HG02623 (cell line): Measurements from ENCODE around the gene ATP5IF1.
A peak's percentile ranks its signal among the peaks of the same experiment; 100 is the strongest.

Source experiments
- ATAC-seq: cut with Tn5 transposase; IDR thresholded peaks from one replicate; pipeline ENCODE4 v1.9.1; 2021; ENCODE audit warnings: moderate library complexity; ENCODE audit not compliant: unreplicated experiment

Gene ATP5IF1

GRCh38 chr1:28236656-28237322 is 865 bp downstream of the ATP5IF1 start:
- ATAC-seq = no peak

- no peak for ATAC-seq
Measured at GRCh38 chr1:28239004-28239403, 3.1 kb downstream of the ATP5IF1 start.

- ATAC-seq = no peak
Measured at GRCh38 chr1:28240024-28240423, 4.1 kb downstream of the ATP5IF1 start.

DNA sequence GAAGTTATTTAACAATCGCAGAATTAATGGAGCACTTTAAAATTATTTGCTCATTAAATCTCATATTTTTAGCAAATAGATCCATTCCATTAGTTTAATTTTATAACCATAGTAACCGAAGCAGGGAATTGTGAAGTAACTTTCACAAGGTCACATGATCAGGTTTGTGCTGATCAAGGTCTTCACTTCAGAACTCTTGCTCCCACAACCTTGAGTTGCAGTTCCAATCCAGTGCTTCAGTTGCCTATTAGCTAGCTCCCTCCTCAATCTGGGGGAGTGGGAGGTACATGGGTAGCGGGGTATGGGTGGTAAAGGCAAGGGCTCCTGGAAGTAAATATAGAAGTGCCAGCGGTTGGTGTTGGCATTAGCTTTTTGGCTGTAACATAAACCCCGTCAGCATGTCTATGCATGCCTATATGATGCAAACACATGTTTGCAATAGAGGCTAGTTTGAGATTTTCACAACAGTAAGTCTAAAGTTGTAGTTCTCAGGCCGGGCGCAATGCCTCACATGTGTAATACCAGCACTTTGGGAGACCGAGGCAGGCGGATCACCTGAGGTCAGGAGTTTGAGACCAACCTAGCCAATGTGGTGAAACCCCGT is 5.8 kb downstream of the ATP5IF1 start:
- ATAC-seq = no peak

DNA sequence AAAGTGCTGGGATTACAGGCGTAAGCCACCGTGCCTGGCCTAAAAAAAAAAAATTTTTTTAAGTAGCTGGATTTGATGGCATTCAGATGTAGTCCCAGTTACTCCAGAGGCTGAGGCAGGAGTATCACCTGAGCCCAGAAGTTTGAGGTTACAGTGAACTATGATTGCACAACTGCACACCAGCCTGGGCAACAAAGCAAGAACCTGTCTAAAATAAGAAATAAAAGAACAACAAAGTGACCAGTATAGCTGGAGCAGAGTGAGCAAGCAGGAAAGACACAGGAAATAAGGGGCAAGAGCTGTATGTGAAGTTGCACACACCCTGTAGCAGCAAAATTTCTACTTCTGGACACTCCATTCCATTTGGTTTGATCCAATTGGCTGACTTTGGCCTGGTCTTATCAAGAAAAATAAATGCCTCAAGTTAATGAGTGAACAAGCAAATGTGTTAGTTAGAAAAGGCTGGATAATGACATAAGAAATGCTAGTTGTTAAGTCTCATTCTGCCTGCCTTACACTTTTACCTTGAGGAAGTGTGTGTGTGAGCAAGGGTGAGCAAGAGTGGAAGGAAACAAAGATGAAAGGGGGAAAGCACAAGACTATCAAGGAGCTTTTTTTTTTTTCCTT is 7.9 kb downstream of the ATP5IF1 start:
- no peak for ATAC-seq

DNA sequence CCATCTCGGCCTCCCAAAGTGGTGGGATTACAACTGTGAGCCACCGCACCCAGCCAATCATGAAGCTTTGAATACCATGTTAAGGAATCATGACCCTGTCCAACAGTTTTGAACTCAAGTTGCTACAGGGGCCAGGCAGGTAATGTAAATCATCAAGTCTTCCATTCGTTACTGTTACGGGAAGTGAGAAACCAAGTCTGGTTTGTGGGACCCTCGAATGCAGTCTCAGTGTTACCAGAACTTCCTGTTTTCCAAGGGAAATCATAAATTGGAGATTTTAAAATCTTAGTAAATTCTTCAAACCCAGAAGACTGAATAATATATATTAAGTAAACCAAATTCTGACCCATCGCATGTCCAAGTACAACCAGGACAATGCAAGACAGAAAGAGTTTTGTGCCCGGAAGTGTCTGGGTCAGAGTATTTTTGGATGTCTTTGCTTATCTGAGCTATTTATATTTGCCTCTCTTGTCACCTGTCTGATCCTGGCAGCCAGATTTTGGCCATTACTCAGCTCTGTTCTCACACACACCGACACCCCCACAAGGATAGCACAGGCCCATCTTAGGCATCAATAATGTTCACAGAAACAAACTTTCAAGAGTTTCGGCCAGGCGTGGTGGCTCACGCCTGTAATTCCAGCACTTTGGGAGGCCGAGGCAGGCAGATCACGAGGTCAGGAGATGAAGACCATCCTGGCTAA is 8.8 kb downstream of the ATP5IF1 start:
- ATAC-seq = no peak

DNA sequence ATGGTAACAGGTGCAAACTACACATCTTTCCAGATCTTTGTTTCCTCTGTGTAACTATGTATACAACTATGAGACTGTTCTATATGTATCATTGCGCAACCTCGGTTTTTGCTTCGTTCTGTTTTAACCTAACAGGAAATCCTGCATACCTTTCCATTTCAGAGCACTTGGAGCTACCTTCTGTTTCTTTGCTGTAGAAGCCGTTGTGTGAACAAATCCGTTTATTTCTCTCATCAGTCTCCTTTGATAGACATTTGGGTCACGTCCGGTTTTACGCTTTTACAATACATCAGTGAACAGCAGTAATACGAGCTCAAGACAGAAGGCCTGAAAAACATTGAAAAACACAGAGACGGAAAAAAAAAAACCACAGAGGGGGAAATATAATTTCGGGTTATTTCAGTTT is 10.5 kb downstream of the ATP5IF1 start:
- ATAC-seq = no peak

GRCh38 chr1:28247612-28248272 is 11.8 kb downstream of the ATP5IF1 start:
- ATAC-seq = no peak

DNA sequence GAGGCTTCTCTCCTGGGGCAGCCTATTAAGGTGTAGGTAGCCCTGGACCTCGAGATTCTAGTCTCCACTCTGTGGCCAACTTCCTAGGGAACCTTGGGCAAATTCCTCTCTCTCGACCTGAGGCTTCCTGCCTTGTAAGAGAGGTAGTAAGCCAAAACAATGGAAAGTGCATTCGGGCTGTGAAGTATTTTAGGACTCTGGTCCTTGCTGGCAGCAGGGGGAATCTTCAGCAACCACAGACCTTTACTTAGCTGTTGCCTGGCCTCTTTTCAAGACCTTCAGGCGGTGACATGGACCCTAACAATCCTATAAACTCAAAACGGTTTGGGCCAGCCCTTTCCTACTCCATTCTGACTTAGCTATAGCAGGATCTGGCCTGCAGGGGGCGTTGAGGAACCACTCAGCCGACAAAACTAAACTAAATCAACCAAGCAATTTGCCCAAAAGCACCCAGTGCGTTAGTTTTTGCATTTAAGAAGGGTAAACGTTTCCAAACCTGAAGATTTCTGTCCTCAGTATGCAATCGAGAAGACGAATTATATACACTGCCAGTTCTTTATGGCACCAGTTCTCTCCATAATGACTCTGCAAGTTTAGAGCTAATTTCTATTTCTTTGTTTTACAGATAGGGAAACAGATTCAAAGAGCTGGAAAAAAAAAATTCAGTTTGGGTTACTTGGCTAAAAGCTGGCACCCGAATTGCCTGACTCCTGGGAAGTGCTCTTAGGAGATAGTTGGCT is 12.5 kb downstream of the ATP5IF1 start:
- no peak for ATAC-seq

GRCh38 chr1:28249013-28249865 is 13.3 kb downstream of the ATP5IF1 start:
- no peak for ATAC-seq

DNA sequence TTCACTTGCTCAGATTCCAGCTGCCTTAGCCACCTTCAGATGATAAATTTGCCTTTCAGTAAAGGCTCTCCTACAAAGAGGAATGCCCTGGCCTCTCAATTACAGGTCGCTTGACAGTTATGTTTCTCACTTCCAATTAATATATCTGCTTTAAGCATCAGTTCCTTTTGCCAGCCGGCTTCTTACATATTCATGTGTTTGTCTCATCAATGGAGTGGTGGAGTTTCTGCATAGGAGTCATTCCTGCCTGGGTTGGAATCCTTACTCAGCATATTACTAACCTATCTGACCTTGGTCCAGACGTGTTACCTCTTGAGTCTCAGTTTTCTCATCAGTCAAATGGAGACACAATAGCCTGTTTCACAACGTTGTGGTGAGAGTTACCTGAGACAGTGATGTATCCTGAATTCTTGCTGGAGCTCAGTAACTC is 14.0 kb downstream of the ATP5IF1 start:
- ATAC-seq = no peak

DNA sequence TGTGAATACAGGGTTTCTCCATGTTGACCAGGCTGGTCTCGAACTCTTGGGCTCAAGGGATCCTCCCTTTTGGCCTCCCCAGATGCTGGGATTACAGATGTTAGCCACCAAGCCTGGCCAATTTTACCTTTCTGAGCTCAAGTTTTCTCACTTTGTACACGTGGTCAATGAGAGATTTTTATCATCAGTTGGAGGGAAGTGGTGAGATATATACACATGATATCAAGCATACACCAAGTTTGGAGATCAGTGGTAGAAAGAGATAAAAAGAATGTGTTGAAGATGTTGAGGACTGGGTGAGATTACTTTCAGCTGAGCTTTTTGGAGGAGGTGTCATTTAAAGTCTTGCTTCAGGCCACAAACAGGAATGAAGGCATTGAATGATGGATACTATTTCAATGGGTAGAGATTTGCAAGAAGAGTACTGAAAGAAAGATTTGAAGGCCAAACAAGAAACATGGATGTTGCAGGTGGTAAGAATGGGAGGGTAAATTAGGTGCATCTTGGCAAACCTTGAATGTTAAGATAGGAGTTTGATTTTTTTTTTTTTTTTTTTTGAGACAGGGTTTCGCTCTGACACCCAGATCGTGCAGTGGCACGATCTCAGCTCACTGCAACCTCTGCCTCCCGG is 20.4 kb downstream of the ATP5IF1 start:
- ATAC-seq = no peak

GRCh38 chr1:28257736-28258135 is 21.8 kb downstream of the ATP5IF1 start:
- ATAC-seq = no peak

- no peak for ATAC-seq
Measured at GRCh38 chr1:28258628-28259251, 22.8 kb downstream of the ATP5IF1 start.

DNA sequence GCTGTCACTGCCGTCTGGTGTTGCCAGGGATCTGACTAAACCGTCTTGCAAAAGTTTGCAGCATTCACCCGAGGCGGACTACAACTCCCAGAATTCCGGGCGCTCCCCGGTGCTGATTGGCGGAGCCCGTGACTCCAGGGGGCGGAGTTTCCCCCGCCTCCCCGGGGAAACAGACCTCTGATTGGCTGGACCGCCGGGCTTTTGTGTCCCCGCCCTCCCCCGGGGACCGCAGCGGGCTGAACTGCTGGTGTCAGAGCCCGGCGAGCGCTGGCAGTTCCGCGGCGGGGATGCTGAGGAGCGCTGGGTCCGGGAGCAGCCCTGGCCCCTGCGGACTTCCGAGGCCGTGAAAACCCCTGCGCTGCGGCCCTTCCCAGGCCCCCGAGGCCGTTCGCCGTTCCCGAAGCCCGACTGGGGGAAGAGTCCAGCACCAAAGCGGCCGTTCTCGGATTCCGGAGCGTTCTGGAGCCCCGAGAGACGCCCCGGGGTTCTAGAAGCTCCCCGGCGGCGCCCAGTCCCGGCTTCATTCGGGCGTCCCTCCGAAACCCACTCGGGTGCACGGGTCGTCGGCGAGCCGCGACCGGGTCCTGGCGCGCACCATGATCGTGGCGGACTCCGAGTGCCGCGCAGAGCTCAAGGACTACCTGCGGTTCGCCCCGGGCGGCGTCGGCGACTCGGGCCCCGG is 23.5 kb downstream of the ATP5IF1 start, which contains the start of gene SESN2:
Gene SESN2, plus strand, starts transcription at position 267 of the 682 bp plus-strand sequence. Its CDS starts 330 bp downstream, at position 597.
- ATAC-seq = peak; percentile 93

DNA sequence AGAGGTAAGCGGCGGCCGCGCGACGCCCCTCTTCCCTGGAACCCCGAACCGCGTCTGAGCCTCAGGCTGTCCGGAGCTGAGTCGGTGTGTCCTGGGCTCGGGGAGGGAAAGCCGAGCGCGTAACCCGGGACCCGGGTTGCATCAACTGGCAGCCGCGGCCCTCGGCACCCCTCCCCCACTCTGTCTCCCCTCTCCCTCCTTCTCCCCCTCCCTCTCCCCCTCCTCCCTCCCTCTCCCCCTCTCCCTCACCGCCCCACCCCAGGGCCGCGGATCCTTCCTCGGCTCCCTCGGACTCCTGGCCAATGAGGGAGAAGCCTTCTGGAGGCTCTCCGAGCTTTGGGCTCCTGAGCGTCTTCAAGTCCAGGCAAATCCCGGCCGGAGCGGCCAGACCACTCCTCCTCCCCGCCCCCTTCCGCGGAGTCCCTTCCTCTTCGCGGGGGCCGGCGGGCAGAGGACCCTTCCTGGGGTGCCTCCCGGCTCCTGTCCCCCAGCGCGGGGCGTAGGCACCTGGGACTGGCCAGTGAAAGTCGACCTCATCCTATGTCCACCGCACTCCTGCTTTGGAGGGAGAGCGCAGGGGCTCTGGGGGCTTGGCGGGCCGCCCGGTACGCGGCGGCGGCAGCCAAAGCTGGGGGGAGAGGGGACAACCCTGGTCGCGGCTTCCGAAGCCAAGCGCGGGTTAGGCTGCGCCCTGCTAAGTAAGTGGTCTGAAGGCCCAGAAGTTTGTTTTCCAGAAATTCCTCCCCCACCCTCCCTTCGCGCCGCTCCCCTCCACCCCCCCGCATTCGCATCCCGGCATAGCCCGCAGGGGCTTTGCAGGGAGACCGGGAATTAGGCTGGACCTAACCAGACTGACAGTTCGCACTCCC is 24.2 kb downstream of the ATP5IF1 start:
- no peak for ATAC-seq

- ATAC-seq = no peak
Measured at GRCh38 chr1:28260803-28261174, 24.9 kb downstream of the ATP5IF1 start.
